Measurements from ENCODE around the gene HLCS.

The HLCS gene

GRCh38 chr21:36949171-36950141 lies 17.0 kb downstream of the HLCS start:
- no peak overlapping the region for H3K9ac ChIP-seq (ENCODE audit: low read depth, low read length)
- no peaks in the 10 kb centered on the region; the same call in 1 of the 2 replicates for H3K36me3 ChIP-seq (ENCODE audit: insufficient read depth, low read length)
- peaks cover 6% of the 10 kb centered on the region; the same call in 1 of the 2 replicates for H3K9me3 ChIP-seq (ENCODE audit: control insufficient read depth, insufficient read depth, low read length)
- H3K4me1 ChIP-seq (ENCODE audit: insufficient read depth, low read length) = peaks cover 18% of the 10 kb centered on the region

- Histone ChIP-seq H3K4me1 (ENCODE audit: insufficient read depth, low read length) (peaks cover 18% of the 10 kb centered on the region), H3K9me3 (ENCODE audit: control insufficient read depth, insufficient read depth, low read length) (peaks cover 6% of the 10 kb centered on the region; the same call in 1 of the 2 replicates), H3K36me3 (ENCODE audit: insufficient read depth, low read length) (no peaks in the 10 kb centered on the region; the same call in 1 of the 2 replicates), H3K9ac (ENCODE audit: low read depth, low read length) (no peak overlapping the region)
These were observed 17.8 kb downstream of the HLCS start for GRCh38 chr21:36948686-36949085.

- Histone ChIP-seq H3K4me1 (ENCODE audit: insufficient read depth, low read length) (peaks cover 18% of the 10 kb centered on the region), H3K9ac (ENCODE audit: low read depth, low read length) (no peak overlapping the region), H3K9me3 (ENCODE audit: control insufficient read depth, insufficient read depth, low read length) (peaks cover 6% of the 10 kb centered on the region; the same call in 1 of the 2 replicates), H3K36me3 (ENCODE audit: insufficient read depth, low read length) (no peaks in the 10 kb centered on the region; the same call in 1 of the 2 replicates)
These were observed 19.5 kb downstream of the HLCS start for GRCh38 chr21:36946949-36947356.

- Histone ChIP-seq H3K9me3 (ENCODE audit: control insufficient read depth, insufficient read depth, low read length) (peaks cover 6% of the 10 kb centered on the region; the same call in 1 of the 2 replicates), H3K9ac (ENCODE audit: low read depth, low read length) (no peak overlapping the region), H3K36me3 (ENCODE audit: insufficient read depth, low read length) (no peaks in the 10 kb centered on the region; the same call in 1 of the 2 replicates), H3K4me1 (ENCODE audit: insufficient read depth, low read length) (peaks cover 18% of the 10 kb centered on the region)
These were observed 20.9 kb downstream of the HLCS start for GRCh38 chr21:36945496-36946138.

GRCh38 chr21:36936361-36937135 lies 29.9 kb downstream of the HLCS start:
- Histone ChIP-seq H3K4me1 (ENCODE audit: insufficient read depth, low read length) (0 out of 2 replicates have a peak, but pooled peaks cover 2% of the 10 kb centered on the region), H3K9ac (ENCODE audit: low read depth, low read length) (no peak overlapping the region), H3K36me3 (ENCODE audit: insufficient read depth, low read length) (peaks cover 8% of the 10 kb centered on the region), H3K9me3 (ENCODE audit: control insufficient read depth, insufficient read depth, low read length) (no peaks in the 10 kb centered on the region)

GRCh38 chr21:36934864-36935420 lies 31.5 kb downstream of the HLCS start:
- Histone ChIP-seq H3K9ac (ENCODE audit: low read depth, low read length) (no peak overlapping the region), H3K4me1 (ENCODE audit: insufficient read depth, low read length) (0 out of 2 replicates have a peak, but pooled peaks cover 2% of the 10 kb centered on the region), H3K36me3 (ENCODE audit: insufficient read depth, low read length) (peaks cover 8% of the 10 kb centered on the region)

GRCh38 chr21:36932161-36932816 lies 34.2 kb downstream of the HLCS start:
- Histone ChIP-seq H3K9me3 (ENCODE audit: control insufficient read depth, insufficient read depth, low read length) (no peaks in the 10 kb centered on the region), H3K9ac (ENCODE audit: low read depth, low read length) (no peak overlapping the region), H3K36me3 (ENCODE audit: insufficient read depth, low read length) (peaks cover 8% of the 10 kb centered on the region), H3K4me1 (ENCODE audit: insufficient read depth, low read length) (peaks cover 3% of the 10 kb centered on the region; the same call in 1 of the 2 replicates)

More at GRCh38 chr21:36934864-36935420, 31.5 kb downstream of the HLCS start:
- no peaks in the 10 kb centered on the region for H3K9me3 ChIP-seq (ENCODE audit: control insufficient read depth, insufficient read depth, low read length)

- H3K36me3 ChIP-seq (ENCODE audit: insufficient read depth, low read length) = peaks cover 3% of the 10 kb centered on the region; the same call in 1 of the 2 replicates
- no peaks in the 10 kb centered on the region for H3K9me3 ChIP-seq (ENCODE audit: control insufficient read depth, insufficient read depth, low read length)
- H3K9ac ChIP-seq (ENCODE audit: low read depth, low read length) = no peak overlapping the region
- H3K4me1 ChIP-seq (ENCODE audit: insufficient read depth, low read length) = peaks cover 3% of the 10 kb centered on the region; the same call in 1 of the 2 replicates
These were observed 36.8 kb downstream of the HLCS start for GRCh38 chr21:36929622-36930021.

GRCh38 chr21:36928960-36929359 lies 37.5 kb downstream of the HLCS start:
- no peaks in the 10 kb centered on the region for H3K9me3 ChIP-seq (ENCODE audit: control insufficient read depth, insufficient read depth, low read length)

GRCh38 chr21:36927719-36928117 lies 38.8 kb downstream of the HLCS start:
- no peaks in the 10 kb centered on the region for H3K9me3 ChIP-seq (ENCODE audit: control insufficient read depth, insufficient read depth, low read length)
- no peak overlapping the region for H3K9ac ChIP-seq (ENCODE audit: low read depth, low read length)
- peaks cover 3% of the 10 kb centered on the region; the same call in 1 of the 2 replicates for H3K4me1 ChIP-seq (ENCODE audit: insufficient read depth, low read length)
- H3K36me3 ChIP-seq (ENCODE audit: insufficient read depth, low read length) = no peaks in the 10 kb centered on the region

More at GRCh38 chr21:36928960-36929359, 37.5 kb downstream of the HLCS start:
- H3K4me1 ChIP-seq (ENCODE audit: insufficient read depth, low read length) = peaks cover 3% of the 10 kb centered on the region; the same call in 1 of the 2 replicates
- H3K9ac ChIP-seq (ENCODE audit: low read depth, low read length) = no peak overlapping the region
- H3K36me3 ChIP-seq (ENCODE audit: insufficient read depth, low read length) = 0 out of 2 replicates have a peak, but pooled peaks cover under 1% of the 10 kb centered on the region

GRCh38 chr21:36926989-36927718 lies 39.3 kb downstream of the HLCS start:
- Histone ChIP-seq H3K9ac (ENCODE audit: low read depth, low read length) (no peak overlapping the region), H3K36me3 (ENCODE audit: insufficient read depth, low read length) (no peaks in the 10 kb centered on the region), H3K9me3 (ENCODE audit: control insufficient read depth, insufficient read depth, low read length) (no peaks in the 10 kb centered on the region), H3K4me1 (ENCODE audit: insufficient read depth, low read length) (peaks cover 3% of the 10 kb centered on the region; the same call in 1 of the 2 replicates)

GRCh38 chr21:36923270-36923669 lies 43.2 kb downstream of the HLCS start:
- Histone ChIP-seq H3K4me1 (ENCODE audit: insufficient read depth, low read length) (peaks cover 3% of the 10 kb centered on the region; the same call in 1 of the 2 replicates), H3K9ac (ENCODE audit: low read depth, low read length) (no peak overlapping the region), H3K9me3 (ENCODE audit: control insufficient read depth, insufficient read depth, low read length) (no peaks in the 10 kb centered on the region), H3K36me3 (ENCODE audit: insufficient read depth, low read length) (no peaks in the 10 kb centered on the region)
